Stimulated activated CD4-positive, alpha-beta T cell treated with anti-CD3 and anti-CD28 coated beads, Interleukin-15, amount 100 ng/mL, for 24 hours (primary cell): ENCODE results near the gene STAG3.
A peak's percentile ranks its signal among the peaks of the same experiment; 100 is the strongest.

Experiments used
- DNase-seq: peaks from one replicate; pipeline ENCODE4 v3.0.0-alpha.2; 2020

STAG3 gene

DNA sequence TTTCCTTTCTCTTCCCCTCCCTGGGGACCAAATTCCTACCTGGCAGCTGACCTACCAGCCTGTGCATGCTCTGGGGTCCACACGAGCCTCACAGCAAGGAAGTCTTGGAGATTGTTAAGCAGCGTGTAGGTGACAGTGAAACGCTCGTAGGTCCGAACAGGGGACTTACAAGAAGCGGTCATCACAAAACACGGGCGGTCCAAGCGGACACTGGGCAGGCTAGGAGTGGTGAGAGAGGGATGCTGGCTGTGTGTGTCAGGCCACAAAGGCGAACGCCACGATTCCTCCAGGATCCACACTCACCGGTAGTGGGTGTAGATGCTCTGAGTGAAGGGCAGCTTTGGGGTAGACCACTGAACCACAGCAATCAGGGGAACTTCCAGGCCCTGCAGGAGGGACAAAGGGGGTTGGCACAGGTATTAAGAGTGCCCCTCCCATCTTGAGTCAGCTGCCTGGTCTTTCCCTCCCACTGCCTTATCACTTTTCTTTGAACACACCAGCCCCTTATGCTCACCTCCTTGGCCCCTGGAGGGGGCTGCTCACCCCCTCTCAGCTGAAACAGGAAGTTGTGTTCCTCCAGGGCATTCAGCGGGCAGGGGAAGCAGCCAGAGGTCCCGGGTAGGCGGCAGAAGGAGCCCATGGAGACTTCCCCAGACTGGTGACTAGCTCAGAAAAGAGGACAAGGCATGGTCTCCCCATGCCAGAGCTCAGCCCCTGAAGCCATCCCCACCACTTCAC is 21.2 kb upstream of the STAG3 start:
- DNase-seq, result no peak

DNA sequence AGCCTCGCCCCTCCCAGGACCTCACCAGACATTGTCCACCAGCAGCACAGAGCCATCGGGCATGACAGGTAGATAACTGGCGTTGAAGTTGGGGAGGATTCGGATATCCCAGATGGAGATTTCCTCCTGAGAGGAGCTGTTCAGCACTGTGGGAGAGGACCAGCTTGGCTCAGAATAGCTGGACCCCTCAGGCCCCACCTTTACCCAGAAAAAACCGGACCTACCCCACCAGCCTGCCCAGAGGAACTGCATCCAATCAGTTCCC is 20.7 kb upstream of the STAG3 start:
- no peak for DNase-seq

DNA sequence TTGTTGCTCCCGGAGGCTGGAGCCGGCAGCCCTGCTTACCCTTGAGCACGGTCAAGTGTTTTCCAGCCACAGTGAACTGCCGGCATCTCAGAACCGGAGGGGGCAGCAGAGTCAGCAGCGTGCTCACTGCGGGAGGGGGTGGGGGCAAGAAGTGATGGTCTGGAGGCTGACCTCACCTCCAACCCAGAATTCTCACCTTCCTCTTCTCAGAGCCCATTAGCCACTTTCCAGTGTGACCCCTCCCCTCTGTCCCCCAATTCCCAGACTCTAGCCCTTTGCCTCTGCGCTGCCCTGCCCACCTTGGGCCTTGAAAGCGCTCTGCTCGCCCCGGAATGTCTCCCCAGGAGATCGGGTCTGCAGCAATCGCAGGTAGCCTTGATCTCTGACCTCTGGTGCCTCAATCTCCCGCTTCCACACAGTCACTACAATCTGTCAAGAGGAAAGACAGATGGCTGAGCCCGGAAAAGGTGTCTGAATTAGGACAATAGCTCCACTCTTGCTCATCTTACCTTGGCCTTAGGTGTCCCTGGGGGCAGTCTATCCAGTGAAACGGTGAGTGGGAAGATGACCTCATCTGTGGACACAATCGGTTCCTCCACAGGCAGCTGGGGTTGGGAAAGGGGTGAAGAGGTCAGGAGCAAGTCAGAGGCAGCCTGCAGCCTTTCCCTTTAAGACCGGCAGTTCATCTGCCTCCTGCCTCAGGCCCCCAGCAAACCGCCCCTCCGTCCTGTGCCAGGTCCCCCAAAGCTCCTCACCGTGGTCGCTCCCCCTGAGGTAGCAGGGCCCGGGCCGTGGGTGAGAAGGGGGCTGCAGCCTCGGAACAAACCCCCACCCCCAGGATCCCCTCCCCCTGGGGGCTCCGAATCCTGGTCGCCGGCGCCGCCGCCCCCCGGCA is 20.1 kb upstream of the STAG3 start:
- DNase-seq, result no peak

DNA sequence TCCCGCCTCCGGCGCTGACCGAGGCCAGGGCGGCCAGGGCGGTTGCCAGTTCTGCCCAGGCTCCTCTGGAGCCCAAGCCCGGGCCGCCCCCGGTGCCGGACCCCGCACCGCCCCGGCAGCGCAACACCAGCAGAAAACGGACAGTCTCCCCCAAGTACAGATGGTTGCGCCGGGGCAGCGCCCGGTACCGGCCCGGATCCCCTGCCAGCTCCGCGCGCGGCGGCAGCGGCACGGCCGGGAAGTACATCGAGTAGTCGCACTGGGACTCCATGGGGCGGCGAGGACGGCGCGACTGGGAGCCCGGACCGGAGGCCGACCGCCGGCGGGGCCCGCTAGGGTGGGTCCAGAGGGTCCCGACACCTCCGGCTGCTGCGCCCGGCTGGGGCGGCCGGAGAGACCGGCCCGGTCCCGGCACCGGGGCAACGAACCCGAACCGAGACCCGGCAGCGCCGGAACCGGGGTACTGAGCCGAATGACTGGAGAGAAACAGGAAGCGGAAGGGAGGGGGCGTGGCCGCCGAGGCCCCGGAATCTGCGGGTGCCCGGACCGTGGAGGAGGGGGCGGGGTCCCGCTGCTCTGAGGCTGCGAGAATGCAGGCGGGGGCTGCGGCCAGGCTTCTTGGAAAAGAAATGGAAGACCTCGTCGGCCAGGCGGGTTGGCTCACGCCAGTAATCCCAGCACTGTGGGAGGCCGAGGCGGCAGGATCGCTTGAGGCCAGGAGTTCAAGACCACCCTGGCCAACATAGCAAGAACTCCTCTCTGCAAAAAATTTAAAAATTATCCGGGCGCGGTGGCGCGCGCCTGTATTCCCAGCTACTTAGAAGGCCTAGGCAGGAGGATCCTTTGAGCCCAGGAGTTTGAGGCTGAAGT is 19.3 kb upstream of the STAG3 start, which contains the start of gene TRAPPC14:
Gene TRAPPC14 (minus strand): TSS at position 495 of the 870 bp plus-strand sequence. CDS start 224 bp downstream, at position 271.
- DNase-seq, result peak; percentile 99

DNA sequence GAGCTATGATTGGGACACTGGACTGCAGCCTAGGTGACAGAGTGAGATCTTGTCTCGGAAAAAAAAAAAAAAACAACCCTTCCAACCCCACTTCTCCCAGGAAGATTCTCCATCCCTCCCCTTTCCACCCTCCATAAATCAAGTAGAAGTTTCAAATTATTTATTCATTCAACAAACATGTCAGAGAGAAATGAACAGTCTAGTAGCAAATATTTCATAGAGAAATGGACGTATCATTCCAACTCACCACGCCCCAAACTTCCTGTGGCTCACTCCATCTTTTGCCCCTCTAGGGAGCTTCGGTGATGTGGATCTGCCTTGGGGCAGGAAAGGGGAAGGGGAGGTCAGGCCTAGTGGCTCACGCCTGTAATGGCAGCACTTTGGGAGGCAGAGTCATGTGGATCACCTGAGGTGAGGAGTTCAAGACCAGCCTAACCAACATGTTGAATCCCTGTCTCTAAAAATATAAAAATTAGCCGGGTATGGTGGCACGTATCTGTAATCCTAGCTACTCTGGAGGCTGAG is 18.6 kb upstream of the STAG3 start:
- no peak for DNase-seq

DNA sequence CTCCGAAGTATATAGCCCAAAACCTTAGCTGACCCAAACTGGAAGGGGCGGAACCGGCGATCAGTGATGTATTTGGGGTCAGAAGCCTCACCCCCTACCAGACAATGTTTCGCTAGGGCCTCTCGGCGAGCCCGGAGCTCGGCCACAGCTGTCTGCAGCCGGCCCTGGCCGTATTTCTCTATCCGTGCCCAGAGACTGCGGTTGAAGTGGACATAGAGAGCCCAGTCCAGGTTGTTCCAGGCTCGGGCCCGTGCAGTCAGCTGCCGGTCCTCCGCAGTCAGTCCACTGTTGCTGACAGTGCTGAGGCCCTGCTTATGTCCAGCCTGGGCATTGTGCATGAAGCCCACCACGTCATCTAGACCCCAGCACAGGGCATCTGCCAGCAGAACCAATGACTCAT is 17.7 kb upstream of the STAG3 start:
- DNase-seq, result no peak

DNA sequence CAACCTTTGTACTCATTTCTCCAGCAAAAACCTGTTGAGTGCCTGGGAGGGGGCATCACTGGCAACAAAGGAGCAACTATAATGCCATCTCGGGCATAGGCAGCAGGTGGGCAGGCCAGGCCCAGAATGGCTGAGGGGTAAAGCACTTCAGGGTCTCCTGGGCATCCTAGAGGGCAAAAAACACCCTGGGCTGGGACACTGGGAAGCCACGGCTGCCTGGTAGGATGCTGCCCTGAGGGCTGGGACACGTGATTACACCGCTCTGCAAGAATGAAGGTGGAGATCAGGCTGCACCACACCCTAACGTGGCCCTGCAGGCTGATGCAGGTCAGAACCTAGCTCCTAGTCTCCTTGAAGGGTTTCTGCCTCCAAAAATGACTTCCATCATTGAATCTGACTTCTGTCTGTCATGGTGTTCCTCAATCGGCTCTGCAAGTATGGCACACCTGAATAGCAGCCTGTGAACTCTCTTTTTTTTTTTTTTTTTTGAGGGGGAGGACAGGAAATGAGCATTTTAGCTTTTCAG is 14.6 kb upstream of the STAG3 start:
- no peak for DNase-seq

DNA sequence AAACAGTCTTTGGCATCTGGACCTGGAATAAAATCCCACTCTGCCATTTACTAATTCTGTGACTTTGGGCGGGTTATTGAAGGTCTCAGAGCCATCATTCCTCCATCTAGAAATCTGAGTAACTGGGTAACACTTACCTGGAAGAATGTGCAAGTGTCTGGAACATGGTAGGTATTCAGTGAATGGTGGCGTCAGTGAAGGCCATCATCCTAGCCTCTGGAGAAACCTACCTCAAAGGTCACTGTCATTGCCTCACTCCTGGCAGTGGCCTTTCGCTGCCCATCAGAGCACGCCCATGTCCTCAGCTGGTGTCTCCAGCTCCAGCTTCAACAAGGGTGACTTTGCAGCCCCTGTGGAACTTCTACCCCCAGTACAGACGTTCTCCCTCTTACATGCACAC is 13.8 kb upstream of the STAG3 start:
- no peak for DNase-seq

DNA sequence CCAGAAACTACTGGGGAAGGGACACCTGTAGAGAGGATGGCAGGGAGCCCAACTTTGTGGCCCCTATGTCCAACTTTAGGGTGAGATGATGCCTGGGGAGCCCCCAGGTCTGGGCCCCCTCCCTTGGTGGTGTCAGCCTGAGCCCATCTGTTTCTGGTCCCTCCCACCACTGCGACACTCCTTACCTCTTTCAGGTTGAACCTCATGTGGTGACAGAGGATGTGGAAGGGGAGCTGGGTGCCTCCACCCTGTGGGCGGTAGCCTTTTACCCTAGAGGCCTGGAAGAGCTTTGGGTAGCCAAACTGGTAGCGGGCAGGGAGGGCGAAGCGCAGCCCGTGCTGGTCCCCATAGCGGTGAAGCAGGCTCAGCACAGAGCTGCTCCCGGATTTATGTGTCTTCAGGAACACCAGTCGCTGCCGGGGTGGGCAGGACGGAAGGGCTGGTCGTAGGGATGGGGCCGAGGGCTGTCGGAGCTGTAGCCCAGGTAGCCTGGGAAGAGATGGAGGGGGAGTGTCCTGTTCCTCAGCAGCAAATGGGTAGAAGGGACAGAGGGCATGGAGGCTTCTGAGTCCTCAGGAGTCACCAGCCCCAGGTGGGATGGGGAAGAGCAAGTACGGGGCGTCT is 11.3 kb upstream of the STAG3 start:
- peak; percentile 61 for DNase-seq

DNA sequence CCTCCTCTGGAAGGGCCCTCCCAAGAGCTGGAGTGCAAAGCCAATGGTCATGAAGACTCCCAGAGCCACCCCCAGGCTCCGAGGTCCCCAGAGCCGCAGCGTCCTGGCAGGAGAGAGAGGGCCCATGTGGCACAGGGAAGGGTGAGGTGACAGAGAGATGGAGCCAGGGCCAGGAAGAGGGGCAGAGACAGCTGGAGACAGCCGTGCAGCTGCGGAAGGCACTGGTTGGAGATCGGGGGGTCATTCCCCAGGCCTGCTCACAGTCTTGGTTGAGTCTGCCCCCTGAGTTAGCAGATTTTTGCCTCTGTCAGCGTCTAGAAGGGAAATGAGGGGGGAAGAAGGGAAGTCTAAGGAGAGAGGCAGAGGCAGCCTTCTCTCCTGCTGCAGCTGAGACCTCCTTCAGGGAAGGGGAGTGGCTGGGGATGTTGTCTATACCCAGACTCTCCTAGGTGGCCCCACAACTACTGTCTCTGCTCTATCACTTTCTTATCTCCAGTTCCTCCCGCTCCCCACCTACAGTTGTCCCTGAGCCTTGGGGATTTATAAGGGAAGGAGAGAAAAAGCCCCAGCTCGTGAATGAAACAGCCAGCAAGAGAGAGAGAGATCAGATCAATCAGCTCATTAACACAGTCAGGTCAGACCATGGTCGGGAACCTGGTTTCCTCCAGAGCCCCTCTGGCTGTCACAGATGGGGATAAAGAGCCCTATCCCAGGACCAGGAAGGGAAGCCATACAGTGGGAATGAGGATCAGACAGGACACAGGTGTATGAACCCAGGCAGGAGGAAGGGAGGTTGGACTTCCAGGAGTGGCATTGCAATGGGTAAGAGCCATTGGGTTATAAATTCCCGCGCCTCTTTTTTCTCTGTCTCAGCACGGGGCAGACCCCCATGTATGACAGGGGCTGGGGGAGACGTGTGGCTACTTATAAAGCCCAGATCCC is 10.5 kb upstream of the STAG3 start:
- no peak for DNase-seq

DNA sequence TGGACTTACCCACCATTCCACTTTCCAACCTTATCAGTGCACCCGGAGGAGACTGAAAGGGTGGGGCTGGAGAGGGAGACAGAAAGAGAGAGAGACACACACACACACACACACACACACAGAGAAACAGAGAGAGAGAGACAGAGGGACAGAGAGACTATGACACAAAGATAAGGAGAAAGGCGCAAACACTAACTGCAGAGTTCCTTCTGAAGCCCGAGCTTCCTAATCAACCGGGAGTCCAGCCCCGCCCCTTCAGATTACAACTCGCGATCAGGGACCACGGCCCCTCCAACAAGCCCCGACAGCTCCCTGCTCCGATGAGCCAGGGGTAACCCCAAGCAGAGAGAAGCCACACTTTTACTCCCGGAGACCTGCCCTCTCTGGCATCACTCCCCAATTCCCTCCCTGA is 9.8 kb upstream of the STAG3 start:
- DNase-seq, result peak; percentile 36

DNA sequence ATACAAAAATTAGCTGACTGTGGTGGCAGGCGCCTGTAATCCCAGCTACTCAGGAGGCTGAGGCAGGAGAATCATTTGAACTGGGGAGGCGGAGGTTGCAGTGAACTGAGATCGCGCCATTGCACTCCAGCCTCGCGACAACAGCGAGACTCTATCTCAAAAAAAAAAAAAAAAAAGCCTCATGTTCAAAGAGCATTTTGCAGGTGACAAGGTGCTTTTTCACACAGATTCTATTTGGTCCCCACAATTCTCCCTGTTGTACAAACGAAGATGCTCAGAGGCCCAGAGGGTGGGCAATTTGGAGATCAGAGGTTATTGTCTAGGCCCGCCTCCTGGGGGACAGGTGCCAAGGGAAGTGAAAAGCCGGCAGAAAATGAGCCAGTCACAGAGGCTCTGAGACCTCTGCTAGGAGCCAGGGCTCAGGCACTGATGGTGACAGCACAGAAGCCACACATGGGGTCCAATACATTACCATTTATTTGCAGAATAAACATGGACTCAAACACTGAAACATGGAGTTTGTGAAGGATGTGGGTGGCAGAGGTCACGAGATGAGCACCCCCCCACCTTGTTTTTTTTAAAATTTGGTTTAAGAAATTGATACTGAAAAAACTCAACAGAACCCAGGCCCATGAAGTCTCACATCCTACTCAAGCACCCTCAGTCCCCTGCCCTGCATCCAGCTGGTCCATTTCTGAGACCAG is 8.4 kb upstream of the STAG3 start:
- peak; percentile 42 for DNase-seq

DNA sequence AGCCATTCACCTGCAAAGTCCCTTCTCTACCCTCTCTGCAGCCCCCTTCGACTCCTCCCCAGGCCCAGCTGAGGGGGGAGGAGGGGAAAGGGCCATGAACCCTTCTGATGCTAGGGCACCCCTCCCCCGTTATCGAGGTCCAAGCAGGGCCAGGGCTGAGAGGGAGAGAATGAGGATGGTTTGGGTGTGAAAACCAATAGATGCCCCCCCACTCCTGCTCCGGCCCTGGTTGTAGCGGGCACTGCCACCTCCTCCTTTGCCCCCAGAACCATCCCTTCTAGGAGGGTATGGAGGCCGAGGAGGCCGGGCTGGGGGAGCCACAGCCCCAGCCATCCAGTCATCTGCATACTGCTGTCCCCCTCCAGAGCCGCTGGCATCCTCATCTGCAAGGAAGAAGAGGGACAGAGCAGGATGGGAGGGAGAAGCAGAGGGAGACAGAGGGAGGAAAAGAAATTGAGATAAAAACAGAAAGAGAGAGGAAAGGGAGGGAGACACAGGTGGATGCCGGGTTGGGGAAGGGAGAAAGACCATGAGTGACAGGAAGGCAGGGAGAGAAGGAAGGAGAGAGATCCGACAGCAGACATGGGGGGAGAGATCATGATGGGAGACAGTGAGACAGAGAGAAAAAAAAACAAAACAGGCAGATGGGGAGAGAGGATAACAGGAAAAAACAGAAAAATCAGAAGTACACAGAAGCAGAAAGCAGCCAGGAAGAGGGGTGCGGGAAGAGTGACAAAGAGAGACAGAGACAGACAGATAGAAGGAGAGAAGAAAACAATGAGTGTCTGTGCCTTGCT is 7.4 kb upstream of the STAG3 start:
- no peak for DNase-seq

DNA sequence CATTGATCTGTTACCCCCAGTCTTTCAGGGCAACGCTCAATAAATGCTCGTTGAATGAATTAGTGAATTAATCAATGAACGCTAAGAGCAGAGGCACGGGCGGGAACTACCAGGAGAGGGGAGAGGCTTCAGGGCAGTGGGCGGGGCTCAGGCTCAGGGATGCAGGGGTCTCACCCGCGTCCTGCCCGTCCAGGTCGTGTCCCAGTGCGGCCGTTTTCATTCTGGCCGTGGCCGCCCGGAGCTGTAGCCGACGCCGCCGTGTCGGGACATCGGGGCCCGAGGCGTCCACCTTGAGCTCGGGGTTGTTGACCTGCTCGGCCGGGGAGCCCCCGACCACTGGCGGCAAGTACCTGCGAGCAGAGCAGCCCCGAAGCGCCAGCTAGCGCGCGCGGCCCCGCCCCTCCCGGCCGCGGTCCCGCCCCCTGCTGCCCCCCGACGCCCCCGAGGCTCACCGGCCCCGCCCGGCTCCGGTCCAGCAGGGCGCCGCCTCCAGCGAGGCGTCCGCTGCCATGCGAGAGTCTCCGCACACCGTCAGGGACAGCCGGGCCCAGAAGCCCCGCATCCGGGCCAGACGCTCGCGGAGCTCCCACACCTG is 6.5 kb upstream of the STAG3 start:
- DNase-seq, result peak; percentile 45

DNA sequence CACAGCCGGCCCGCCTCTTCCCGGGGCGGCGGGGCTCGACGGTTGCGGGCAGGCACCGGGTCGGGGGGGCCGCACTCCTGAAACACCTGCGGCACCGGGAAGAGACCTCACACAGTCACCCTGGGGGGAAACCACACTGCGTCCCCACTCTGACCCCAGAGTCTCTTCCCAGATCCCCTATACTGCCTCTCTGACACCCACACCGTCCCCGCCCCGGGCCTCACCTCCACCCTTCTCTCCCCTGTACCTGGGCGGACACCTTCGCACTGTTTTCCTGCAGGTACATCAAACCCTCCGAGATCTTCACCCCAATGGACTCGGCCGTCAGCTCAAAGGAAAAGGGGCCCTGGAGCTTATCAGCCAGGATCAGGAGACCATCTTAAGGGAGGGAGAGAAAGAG is 5.9 kb upstream of the STAG3 start:
- no peak for DNase-seq

DNA sequence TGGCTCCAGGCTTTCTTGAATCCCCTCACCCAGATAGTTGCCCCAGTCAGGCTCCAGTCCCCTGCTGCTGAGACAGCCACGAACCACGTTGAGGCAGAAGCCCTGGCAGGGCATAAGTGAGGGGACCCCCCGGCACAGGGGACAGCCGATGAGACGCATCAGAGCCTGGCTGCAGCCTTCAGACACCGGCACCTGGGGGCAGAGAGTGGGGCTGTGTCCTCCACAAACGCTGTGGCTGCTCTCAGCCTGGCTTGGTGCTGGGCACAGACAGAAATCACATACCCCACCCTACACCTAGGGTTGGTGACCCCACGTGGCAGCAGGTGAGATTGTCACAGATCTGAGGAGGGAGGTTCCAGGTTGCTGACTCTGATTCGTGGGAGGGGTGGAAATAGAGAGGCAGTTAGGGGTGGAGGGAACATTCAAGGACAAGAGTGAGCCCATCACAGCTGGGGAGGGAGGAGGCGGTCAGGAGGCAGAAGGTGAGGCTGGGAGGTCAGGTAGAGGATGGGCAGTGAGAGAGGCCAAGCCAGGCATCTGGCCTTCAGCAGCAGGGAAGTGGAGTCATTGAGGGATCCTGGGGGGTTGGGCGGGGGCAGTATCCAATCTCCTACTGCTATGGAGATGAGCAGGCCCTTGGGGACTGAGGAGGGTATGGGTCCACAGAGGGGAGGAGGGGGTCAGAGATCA is 3.8 kb upstream of the STAG3 start:
- no peak for DNase-seq

DNA sequence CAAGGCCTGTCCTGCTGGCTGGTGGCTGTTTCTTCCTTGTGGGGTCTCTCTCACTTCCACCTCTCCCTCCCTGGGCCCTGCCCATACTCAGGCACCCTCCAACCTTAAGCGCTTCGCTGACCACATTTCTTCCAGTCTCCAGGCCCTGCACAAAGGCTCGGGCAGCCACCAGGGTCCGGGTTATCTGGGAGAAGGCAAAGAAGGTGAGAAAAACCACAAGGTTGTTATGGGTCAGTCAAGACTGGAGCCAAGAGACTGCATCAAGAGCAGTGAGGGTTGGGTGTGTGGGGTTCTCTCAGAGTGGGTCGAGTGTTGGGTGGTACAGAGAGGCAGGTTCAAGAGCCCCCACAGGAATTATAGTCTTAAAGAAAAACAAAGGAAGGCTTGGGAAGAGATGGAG is 3.1 kb upstream of the STAG3 start:
- DNase-seq, result no peak

DNA sequence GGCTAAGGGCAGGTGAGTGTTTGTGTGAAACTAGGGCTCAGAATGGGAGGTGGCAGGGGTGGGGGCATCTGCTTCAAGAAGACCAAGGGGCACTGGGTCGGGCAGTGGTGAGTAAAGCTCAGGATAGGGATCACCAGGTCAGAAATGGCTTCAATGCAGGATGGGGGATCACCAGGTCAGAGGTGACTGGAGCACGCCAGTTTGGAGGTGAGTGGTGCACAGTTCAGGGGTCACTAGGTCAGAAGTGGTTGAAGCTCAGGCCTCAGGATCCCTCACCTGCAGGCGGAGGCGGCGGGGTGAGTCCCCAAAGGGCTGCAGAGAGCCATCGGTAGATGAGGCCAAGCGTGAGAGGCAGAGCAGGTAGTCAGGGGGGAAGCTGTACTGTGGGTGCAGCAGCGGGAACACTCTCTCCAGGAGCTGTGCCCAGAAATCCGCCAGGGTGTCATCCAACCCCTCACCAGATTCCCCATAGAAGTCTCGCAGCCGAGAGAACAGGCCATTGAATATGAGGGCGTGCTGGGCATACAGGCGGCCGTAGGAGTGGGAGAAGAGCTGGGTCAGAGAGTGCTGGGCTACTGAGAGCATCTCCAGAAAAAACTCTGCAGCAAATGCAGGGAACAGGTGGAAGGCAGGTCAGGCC is 2.3 kb upstream of the STAG3 start:
- no peak for DNase-seq
